Measurements from ENCODE around the gene VIPR2.
"Not testable (repeated sequence)": the region's sequence is repeated elsewhere in the genome, so short reads cannot be mapped to it uniquely, and the experiment has no call there.

Gene VIPR2

DNA sequence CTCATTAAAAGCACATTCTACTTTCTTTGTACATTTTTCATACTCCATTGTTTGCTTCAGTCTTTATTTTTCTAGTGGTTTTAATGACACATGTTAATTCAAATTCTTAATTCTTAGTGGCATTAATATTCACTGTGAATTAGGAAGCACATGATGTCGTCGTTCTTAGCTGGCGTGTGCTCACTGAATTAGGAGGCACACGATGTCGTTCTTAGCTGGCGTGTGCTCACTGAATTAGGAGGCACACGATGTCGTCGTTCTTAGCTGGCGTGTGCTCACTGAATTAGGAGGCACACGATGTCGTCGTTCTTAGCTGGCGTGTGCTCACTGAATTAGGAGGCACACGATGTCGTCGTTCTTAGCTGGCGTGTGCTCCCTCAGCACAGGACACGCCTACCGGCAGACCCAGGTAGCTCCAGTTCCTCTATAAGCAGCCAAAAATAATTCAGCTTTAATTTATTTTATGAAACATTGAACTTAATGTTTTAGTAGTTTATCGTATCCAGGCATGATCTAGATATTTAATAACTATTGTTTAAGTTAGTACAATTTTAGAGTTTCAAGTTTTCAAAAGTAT lies 17.5 kb upstream of the VIPR2 start:
- WGBS (ENCODE audit: extremely low coverage, insufficient coverage, insufficient read length): no CpG with 5 or more reads among the region's 21 CpGs
- H3K9ac ChIP-seq (ENCODE audit: low read length); H3K4me2 ChIP-seq (ENCODE audit: low read length); H3K4ac ChIP-seq (ENCODE audit: low read depth, low read length); H2AFZ ChIP-seq (ENCODE audit: insufficient read depth, low read length, poor library complexity); H3K18ac ChIP-seq (ENCODE audit: low read length); H3K79me2 ChIP-seq (ENCODE audit: control insufficient read depth, insufficient read depth, low read length, poor library complexity); H4K91ac ChIP-seq (ENCODE audit: low read depth, low read length); H3K27ac ChIP-seq (ENCODE audit: low read depth, low read length); H3K36me3 ChIP-seq (ENCODE audit: control insufficient read depth in 1 of 2, insufficient read depth in 2 of 2, low read length in 2 of 2); DNase-seq; H3K14ac ChIP-seq (ENCODE audit: low read length); H4K12ac ChIP-seq (ENCODE audit: low read depth, low read length); H3K79me1 ChIP-seq (ENCODE audit: low read length); H3K4me3 ChIP-seq (ENCODE audit: low read depth, low read length); H3K27me3 ChIP-seq (ENCODE audit: insufficient read depth, low read length); H2BK12ac ChIP-seq (ENCODE audit: low read length); H3K4me1 ChIP-seq (ENCODE audit: control insufficient read depth in 1 of 2, insufficient read depth in 2 of 2, low read length in 2 of 2); H2AK5ac ChIP-seq (ENCODE audit: low read length); H2BK120ac ChIP-seq (ENCODE audit: insufficient read depth, low read length, poor library complexity); H3K23ac ChIP-seq (ENCODE audit: low read length); H2BK5ac ChIP-seq (ENCODE audit: low read depth, low read length, poor library complexity); H4K8ac ChIP-seq (ENCODE audit: low read depth, low read length): not testable (repeated sequence)
- H3K9me3 ChIP-seq (ENCODE audit: insufficient read depth, low read depth, low read length): peaks cover 10% of the 10 kb centered on the region

DNA sequence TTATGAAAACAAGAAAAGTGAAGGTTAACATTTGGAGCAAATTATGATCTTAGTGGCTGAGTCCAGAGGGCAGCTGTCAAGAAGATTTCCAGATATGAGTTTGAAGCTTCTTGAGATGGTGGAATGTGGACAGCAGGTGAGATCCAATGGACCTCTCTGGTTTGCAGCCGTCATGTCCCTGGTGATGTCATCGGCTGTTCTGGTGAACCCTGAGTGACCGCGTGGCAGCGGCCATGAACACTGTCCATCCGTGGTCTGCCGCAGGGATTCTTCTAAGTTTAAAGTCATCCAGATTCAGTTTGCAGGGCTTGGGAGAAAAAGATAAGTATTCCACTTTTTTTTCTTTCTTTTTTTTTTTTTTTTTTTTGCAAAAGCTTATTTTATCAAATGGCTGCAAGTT lies 15.8 kb upstream of the VIPR2 start:
- Histone ChIP-seq H3K79me2 (ENCODE audit: control insufficient read depth, insufficient read depth, low read length, poor library complexity) (no peaks in the 10 kb centered on the region), H3K27ac (ENCODE audit: low read depth, low read length) (no peak overlapping the region), H3K4ac (ENCODE audit: low read depth, low read length) (no peak overlapping the region), H4K91ac (ENCODE audit: low read depth, low read length) (no peak overlapping the region), H4K8ac (ENCODE audit: low read depth, low read length) (no peak overlapping the region), H3K4me1 (ENCODE audit: control insufficient read depth in 1 of 2, insufficient read depth in 2 of 2, low read length in 2 of 2) (no peaks in the 10 kb centered on the region), H2BK12ac (ENCODE audit: low read length) (no peak overlapping the region), H3K27me3 (ENCODE audit: insufficient read depth, low read length) (peaks cover 3% of the 10 kb centered on the region), H3K36me3 (ENCODE audit: control insufficient read depth in 1 of 2, insufficient read depth in 2 of 2, low read length in 2 of 2) (no peaks in the 10 kb centered on the region), H3K4me2 (ENCODE audit: low read length) (no peak overlapping the region), H2BK5ac (ENCODE audit: low read depth, low read length, poor library complexity) (no peak overlapping the region), H3K18ac (ENCODE audit: low read length) (no peak overlapping the region), H3K14ac (ENCODE audit: low read length) (no peak overlapping the region), H2AK5ac (ENCODE audit: low read length) (no peak overlapping the region), H3K79me1 (ENCODE audit: low read length) (no peaks in the 10 kb centered on the region), H4K12ac (ENCODE audit: low read depth, low read length) (no peak overlapping the region), H3K4me3 (ENCODE audit: low read depth, low read length) (no peak overlapping the region), H3K23ac (ENCODE audit: low read length) (no peak overlapping the region), H2AFZ (ENCODE audit: insufficient read depth, low read length, poor library complexity) (no peak overlapping the region), H2BK120ac (ENCODE audit: insufficient read depth, low read length, poor library complexity) (no peak overlapping the region), H3K9me3 (ENCODE audit: insufficient read depth, low read depth, low read length) (peaks cover 2% of the 10 kb centered on the region), H3K9ac (ENCODE audit: low read length) (no peak overlapping the region)
- DNase-seq: no peak
- WGBS (ENCODE audit: extremely low coverage, insufficient coverage, insufficient read length): no CpG with 5 or more reads among the region's 7 CpGs

DNA sequence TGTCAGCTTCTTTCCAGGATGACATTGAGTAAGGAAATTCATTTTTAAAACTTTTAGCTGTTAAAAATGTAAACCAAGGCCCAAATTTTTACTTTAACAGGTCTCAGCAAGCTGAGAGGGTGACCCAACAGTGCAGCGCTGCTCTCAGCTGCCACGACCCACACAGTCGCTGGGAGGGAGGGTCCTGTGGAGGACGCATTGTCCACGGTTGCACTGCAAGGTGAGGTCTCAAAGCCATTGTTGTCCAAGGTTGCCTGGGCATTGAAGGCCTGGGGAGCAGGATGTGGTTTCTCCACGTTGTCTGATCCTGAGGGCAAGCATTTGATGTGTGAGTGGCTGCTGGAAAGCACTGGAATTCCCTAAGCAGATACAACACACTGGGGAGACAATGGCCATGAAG lies 15.1 kb upstream of the VIPR2 start:
- H4K12ac ChIP-seq (ENCODE audit: low read depth, low read length): no peak overlapping the region
- no peak overlapping the region for H2BK120ac ChIP-seq (ENCODE audit: insufficient read depth, low read length, poor library complexity)
- H3K4ac ChIP-seq (ENCODE audit: low read depth, low read length): no peak overlapping the region
- DNase-seq: no peak
- H3K4me1 ChIP-seq (ENCODE audit: control insufficient read depth in 1 of 2, insufficient read depth in 2 of 2, low read length in 2 of 2): no peaks in the 10 kb centered on the region
- no peak overlapping the region for H3K27ac ChIP-seq (ENCODE audit: low read depth, low read length)
- peak overlapping the region; percentile 21 for H3K4me3 ChIP-seq (ENCODE audit: low read depth, low read length)
- no peak overlapping the region for H2BK5ac ChIP-seq (ENCODE audit: low read depth, low read length, poor library complexity)
- no CpG with 5 or more reads among the region's 6 CpGs for WGBS (ENCODE audit: extremely low coverage, insufficient coverage, insufficient read length)
- H3K79me1 ChIP-seq (ENCODE audit: low read length): no peaks in the 10 kb centered on the region
- no peak overlapping the region for H2BK12ac ChIP-seq (ENCODE audit: low read length)
- H3K18ac ChIP-seq (ENCODE audit: low read length): no peak overlapping the region
- no peak overlapping the region for H2AFZ ChIP-seq (ENCODE audit: insufficient read depth, low read length, poor library complexity)
- H3K9ac ChIP-seq (ENCODE audit: low read length): no peak overlapping the region
- no peak overlapping the region for H4K91ac ChIP-seq (ENCODE audit: low read depth, low read length)
- H4K8ac ChIP-seq (ENCODE audit: low read depth, low read length): no peak overlapping the region
- peaks cover 4% of the 10 kb centered on the region for H3K9me3 ChIP-seq (ENCODE audit: insufficient read depth, low read depth, low read length)
- H3K4me2 ChIP-seq (ENCODE audit: low read length): no peak overlapping the region
- H3K79me2 ChIP-seq (ENCODE audit: control insufficient read depth, insufficient read depth, low read length, poor library complexity): no peaks in the 10 kb centered on the region
- no peaks in the 10 kb centered on the region for H3K36me3 ChIP-seq (ENCODE audit: control insufficient read depth in 1 of 2, insufficient read depth in 2 of 2, low read length in 2 of 2)
- H3K14ac ChIP-seq (ENCODE audit: low read length): no peak overlapping the region
- H3K23ac ChIP-seq (ENCODE audit: low read length): no peak overlapping the region
- H3K27me3 ChIP-seq (ENCODE audit: insufficient read depth, low read length): peaks cover 3% of the 10 kb centered on the region
- H2AK5ac ChIP-seq (ENCODE audit: low read length): no peak overlapping the region

DNA sequence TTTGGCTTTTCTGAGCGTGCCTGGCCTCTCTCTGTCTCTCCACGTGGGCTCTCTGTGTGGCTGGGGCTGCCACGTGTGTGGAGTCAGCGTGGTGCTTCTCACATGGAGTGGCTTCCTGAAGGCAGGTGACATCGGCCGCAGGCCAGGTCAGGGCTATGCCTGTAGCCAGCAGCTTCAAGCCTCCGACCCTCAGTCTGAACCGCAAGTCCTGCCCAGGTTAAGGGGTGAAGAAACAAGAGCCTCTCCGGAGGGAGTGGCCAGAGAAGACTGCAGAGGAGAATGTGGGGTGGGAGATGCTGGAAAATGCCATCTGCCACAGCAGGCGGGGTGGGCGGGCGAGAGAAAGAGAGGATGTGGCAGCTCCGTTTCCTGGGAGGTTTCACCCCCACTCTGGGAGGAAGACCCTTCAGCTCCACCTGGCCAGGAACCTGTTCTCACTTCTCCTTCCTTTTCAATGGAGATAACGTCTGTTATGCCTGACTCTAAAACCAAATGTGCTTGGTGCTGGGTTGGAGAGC lies 14.3 kb upstream of the VIPR2 start:
- H3K27ac ChIP-seq (ENCODE audit: low read depth, low read length): no peak overlapping the region
- no peak overlapping the region for H2BK120ac ChIP-seq (ENCODE audit: insufficient read depth, low read length, poor library complexity)
- no peak overlapping the region for H3K4ac ChIP-seq (ENCODE audit: low read depth, low read length)
- H4K12ac ChIP-seq (ENCODE audit: low read depth, low read length): no peak overlapping the region
- no peak for DNase-seq
- H4K8ac ChIP-seq (ENCODE audit: low read depth, low read length): no peak overlapping the region
- H3K9me3 ChIP-seq (ENCODE audit: insufficient read depth, low read depth, low read length): peaks cover 4% of the 10 kb centered on the region
- no peak overlapping the region for H3K14ac ChIP-seq (ENCODE audit: low read length)
- no peak overlapping the region for H2AK5ac ChIP-seq (ENCODE audit: low read length)
- H3K79me1 ChIP-seq (ENCODE audit: low read length): no peaks in the 10 kb centered on the region
- H3K18ac ChIP-seq (ENCODE audit: low read length): no peak overlapping the region
- no peak overlapping the region for H3K4me3 ChIP-seq (ENCODE audit: low read depth, low read length)
- no peak overlapping the region for H4K91ac ChIP-seq (ENCODE audit: low read depth, low read length)
- no peak overlapping the region for H2BK5ac ChIP-seq (ENCODE audit: low read depth, low read length, poor library complexity)
- no peak overlapping the region for H3K9ac ChIP-seq (ENCODE audit: low read length)
- H2BK12ac ChIP-seq (ENCODE audit: low read length): no peak overlapping the region
- H3K4me2 ChIP-seq (ENCODE audit: low read length): no peak overlapping the region
- H3K23ac ChIP-seq (ENCODE audit: low read length): no peak overlapping the region
- no peak overlapping the region for H2AFZ ChIP-seq (ENCODE audit: insufficient read depth, low read length, poor library complexity)
- H3K4me1 ChIP-seq (ENCODE audit: control insufficient read depth in 1 of 2, insufficient read depth in 2 of 2, low read length in 2 of 2): no peaks in the 10 kb centered on the region
- peaks cover 3% of the 10 kb centered on the region for H3K27me3 ChIP-seq (ENCODE audit: insufficient read depth, low read length)
- H3K79me2 ChIP-seq (ENCODE audit: control insufficient read depth, insufficient read depth, low read length, poor library complexity): no peaks in the 10 kb centered on the region
- no CpG with 5 or more reads among the region's 14 CpGs for WGBS (ENCODE audit: extremely low coverage, insufficient coverage, insufficient read length)
- H3K36me3 ChIP-seq (ENCODE audit: control insufficient read depth in 1 of 2, insufficient read depth in 2 of 2, low read length in 2 of 2): no peaks in the 10 kb centered on the region

Data from trophoblast cell (in vitro differentiated cells and primary cell).